GM12878 (cell line): Measurements from ENCODE around the gene CADPS. TPM values are rescaled to one million over a fixed set of nuclear protein-coding genes. Genes with fewer than 3 reads are reported as not detected.

Experiments
- ATAC-seq: fragments of 200-7000 bp; cut with Tn5 transposase; 3 replicates; pipeline ENCODE4 v1.9.1; 2020; ENCODE audit warnings: mild to moderate bottlenecking, moderate library complexity
- BruUV-seq: library from RNA; stranded (reverse); fragments of 400-500 nt; replicated peaks from 2 replicates; lab custom pipeline; 2021; lab: Mats Ljungman, UMichigan
- CTCF ChIA-PET: fragments of 300-600 bp; sonication (Branson Sonifier 250); formaldehyde crosslinking; extraction: SDS; loops from one replicate; lab custom pipeline; 2021; ENCODE audit warnings: inconsistent platforms; lab: Yijun Ruan, JAX
- POLR2A ChIA-PET: fragments of 350-600 bp; formaldehyde crosslinking; extraction: SDS; loops from one replicate; lab custom pipeline; 2021; ENCODE audit warnings: inconsistent platforms; lab: Charles Lee
- RAD21 ChIA-PET: fragments of 300-600 bp; sonication (Branson Sonifier 250); formaldehyde crosslinking; loops from one replicate; lab custom pipeline; 2023; ENCODE audit warnings: antibody characterized with exemption; ENCODE audit not compliant: unreplicated experiment; lab: Charles Lee
- SMC1A ChIA-PET: fragments of 300-600 bp; sonication (Branson Sonifier 250); formaldehyde crosslinking; loops from one replicate; lab custom pipeline; 2023; ENCODE audit not compliant: unreplicated experiment, uncharacterized antibody; lab: Charles Lee
- DNase-seq: peaks from one replicate; pipeline ENCODE4 v3.0.0-alpha.2; 2011; ENCODE audit warnings: low read depth, low spot score
- FAIRE-seq: peaks from 3 replicates; lab custom pipeline; 2011; peaks lifted over from hg19 to GRCh38; lab: Jason Lieb, UNC
- H2AFZ ChIP-seq: 2 replicates; pipeline ENCODE4 v1.6.0; 2011; ENCODE audit warnings: low read depth, low read length, control low read depth; ENCODE audit not compliant: control insufficient read depth
- H3K27ac ChIP-seq: 2 replicates; pipeline ENCODE4 v1.5.1; 2011; ENCODE audit warnings: control low read depth; ENCODE audit not compliant: control insufficient read depth, insufficient read depth
- H3K27me3 ChIP-seq, 2 experiments: replicated peaks in 1 of 2; 2 replicates each; pipeline versions ENCODE4 v1.6.0 to v1.6.1; 2011; ENCODE audit warnings: low read length in 1 of 2; ENCODE audit not compliant: control insufficient read depth in 2 of 2, insufficient read depth in 2 of 2
- H3K36me3 ChIP-seq, 2 experiments: 2 replicates each; pipeline ENCODE4 v1.5.1; 2011; ENCODE audit warnings: low read length in 1 of 2; ENCODE audit not compliant: control insufficient read depth in 2 of 2, insufficient read depth in 2 of 2
- H3K4me1 ChIP-seq: 2 replicates; pipeline ENCODE4 v1.6.1; 2011; ENCODE audit warnings: mild to moderate bottlenecking, low read length, moderate library complexity, mixed read lengths; ENCODE audit not compliant: control insufficient read depth, insufficient read depth
- H3K4me2 ChIP-seq: 2 replicates; pipeline ENCODE4 v1.6.0; 2011; ENCODE audit warnings: control low read depth; ENCODE audit not compliant: control insufficient read depth, insufficient read depth
- H3K4me3 ChIP-seq: fragments of 200-600 bp; sonication (generic); 2 replicates; pipeline ENCODE4 v1.5.1; 2016
- H3K79me2 ChIP-seq: 2 replicates; pipeline ENCODE4 v1.6.0; 2011; ENCODE audit warnings: low read length; ENCODE audit not compliant: control insufficient read depth, insufficient read depth
- H3K9ac ChIP-seq: 2 replicates; pipeline ENCODE4 v1.8.0; 2011; ENCODE audit warnings: low read length, control low read depth, mixed read lengths; ENCODE audit not compliant: control insufficient read depth, insufficient read depth
- H3K9me3 ChIP-seq: replicated peaks from 3 replicates; pipeline ENCODE4 v1.5.1; 2011; ENCODE audit warnings: mild to moderate bottlenecking, low read length; ENCODE audit not compliant: control insufficient read depth, insufficient read depth
- H4K20me1 ChIP-seq: 2 replicates; pipeline ENCODE4 v1.6.0; 2011; ENCODE audit not compliant: control insufficient read depth, insufficient read depth
- CHD1 ChIP-seq: IDR thresholded peaks from 2 replicates; pipeline ENCODE4 v1.6.1; 2012; ENCODE audit warnings: low read depth, low read length, improper control_type of control experiment
- CREB1 ChIP-seq: IDR thresholded peaks from 2 replicates; pipeline ENCODE4 v1.6.1; 2012; ENCODE audit warnings: low read depth, mild to moderate bottlenecking, inconsistent platforms
- KDM1A ChIP-seq: fragments of 200-600 bp; sonication (generic); IDR thresholded peaks from 2 replicates; pipeline ENCODE4 v1.6.1; 2016; ENCODE audit warnings: borderline replicate concordance
- NR2C1 ChIP-seq: fragments of 450-650 bp; IDR thresholded peaks from 2 replicates; pipeline ENCODE4 v1.6.1; 2017; ENCODE audit warnings: antibody characterized with exemption, mild to moderate bottlenecking, moderate library complexity
- SREBF2 ChIP-seq: IDR thresholded peaks from 2 replicates; pipeline ENCODE4 v1.6.1; 2012; ENCODE audit warnings: mild to moderate bottlenecking, low read length
- TARDBP ChIP-seq: IDR thresholded peaks from 2 replicates; pipeline ENCODE4 v1.6.1; 2016; ENCODE audit warnings: borderline replicate concordance
- YY1 ChIP-seq: IDR thresholded peaks from 2 replicates; pipeline ENCODE4 v1.6.1; 2011; ENCODE audit warnings: low read depth, mild to moderate bottlenecking, low read length
- ZNF384 ChIP-seq: IDR thresholded peaks from 2 replicates; pipeline ENCODE4 v1.6.1; 2012; ENCODE audit warnings: low read depth, mild to moderate bottlenecking, low read length, improper control_type of control experiment, borderline replicate concordance
- in situ Hi-C: fragments of 300-500 bp; cut with MboI; formaldehyde crosslinking; loops from 9 replicates; pipeline ENCODE4 v1.14.3; 2018; ENCODE audit warnings: mixed read lengths
- intact Hi-C: fragments of 100-400 bp; cut with micrococcal nuclease; formaldehyde crosslinking; loops from one replicate; pipeline ENCODE4 v1.14.2; 2022; ENCODE audit not compliant: unreplicated experiment
- polyA plus RNA-seq, 11 experiments: library from polyadenylated mRNA; depleted of rRNA in 4 of 11; unstranded in 6 of 11; stranded (reverse) in 5 of 11; fragments of >200 nt; fragmentation: Nextera tagmentation in 4 of 11; fragmentation: Illumina TruSeq in 1 of 11; extraction: Ambion mirVana in 4 of 11; extraction: Trizol in 1 of 11; gene quantifications; 1 replicate in 1 of 11; 2 replicates in 10 of 11; pipeline versions ENCODE4 v1.2.1 to v1.2.3, GENCODE V29; 2011 to 2016; ENCODE audit warnings: inconsistent platforms in 2 of 11, missing spikeins in 2 of 11, low read depth in 1 of 11
- total RNA-seq, 4 experiments: library from RNA; depleted of rRNA in 3 of 4; stranded (reverse); fragments of >200 nt in 3 of 4; fragmentation: Illumina TruSeq in 1 of 4; extraction: Trizol in 1 of 4; gene quantifications; 2 replicates each; pipeline versions ENCODE4 v1.2.1 to v1.2.3, GENCODE V29; 2013 to 2021
- TF ChIP-seq, protein P1 (sequence below): IDR thresholded peaks from 2 replicates; pipeline ENCODE4 v1.6.1; 2011; ENCODE audit warnings: borderline replicate concordance, low read depth, mild to moderate bottlenecking, moderate library complexity, mixed read lengths, low read length; ENCODE audit not compliant: insufficient read depth; ENCODE audit errors: extremely low read length
- TF ChIP-seq, protein P2 (sequence below): fragments of 450-650 bp; IDR thresholded peaks from 2 replicates; pipeline ENCODE4 v1.6.1; 2017; ENCODE audit warnings: antibody characterized with exemption, mild to moderate bottlenecking, moderate library complexity

CADPS gene
- total and polyA plus RNA-seq, 10 of the 15 experiments (the other 5 are each of a cell fraction or from before 2014, with no cell fraction given) = 0.20 TPM; not detected in 9

DNA sequence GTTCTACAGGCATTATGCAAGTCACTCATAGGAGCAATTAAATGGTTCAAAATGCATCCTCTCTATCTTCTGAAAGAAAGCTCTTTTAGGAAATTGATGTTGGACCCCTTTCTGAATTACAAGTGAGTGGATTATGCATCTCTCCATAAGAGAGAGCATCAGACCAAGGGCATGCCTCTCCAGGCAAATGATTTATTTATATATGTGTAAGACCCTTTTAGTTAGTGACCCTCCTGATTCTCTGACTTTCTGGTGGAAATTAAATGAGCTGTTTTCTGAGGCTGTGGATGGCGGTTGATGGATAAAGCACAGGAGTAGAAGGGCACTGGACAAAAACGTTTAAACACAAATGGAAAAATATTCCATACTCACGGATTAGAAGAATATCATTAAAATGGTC is 62.6 kb downstream of the CADPS start (continued):
- no peak for TF ChIP-seq CREB1
- TF ChIP-seq, protein P1, sequence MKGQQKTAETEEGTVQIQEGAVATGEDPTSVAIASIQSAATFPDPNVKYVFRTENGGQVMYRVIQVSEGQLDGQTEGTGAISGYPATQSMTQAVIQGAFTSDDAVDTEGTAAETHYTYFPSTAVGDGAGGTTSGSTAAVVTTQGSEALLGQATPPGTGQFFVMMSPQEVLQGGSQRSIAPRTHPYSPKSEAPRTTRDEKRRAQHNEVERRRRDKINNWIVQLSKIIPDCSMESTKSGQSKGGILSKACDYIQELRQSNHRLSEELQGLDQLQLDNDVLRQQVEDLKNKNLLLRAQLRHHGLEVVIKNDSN = no peak
- no peak for TF ChIP-seq SREBF2
- no peak for TF ChIP-seq YY1
- no peak for TF ChIP-seq CHD1
- TF ChIP-seq KDM1A = no peak
- no peak for TF ChIP-seq TARDBP
- TF ChIP-seq, protein P2, sequence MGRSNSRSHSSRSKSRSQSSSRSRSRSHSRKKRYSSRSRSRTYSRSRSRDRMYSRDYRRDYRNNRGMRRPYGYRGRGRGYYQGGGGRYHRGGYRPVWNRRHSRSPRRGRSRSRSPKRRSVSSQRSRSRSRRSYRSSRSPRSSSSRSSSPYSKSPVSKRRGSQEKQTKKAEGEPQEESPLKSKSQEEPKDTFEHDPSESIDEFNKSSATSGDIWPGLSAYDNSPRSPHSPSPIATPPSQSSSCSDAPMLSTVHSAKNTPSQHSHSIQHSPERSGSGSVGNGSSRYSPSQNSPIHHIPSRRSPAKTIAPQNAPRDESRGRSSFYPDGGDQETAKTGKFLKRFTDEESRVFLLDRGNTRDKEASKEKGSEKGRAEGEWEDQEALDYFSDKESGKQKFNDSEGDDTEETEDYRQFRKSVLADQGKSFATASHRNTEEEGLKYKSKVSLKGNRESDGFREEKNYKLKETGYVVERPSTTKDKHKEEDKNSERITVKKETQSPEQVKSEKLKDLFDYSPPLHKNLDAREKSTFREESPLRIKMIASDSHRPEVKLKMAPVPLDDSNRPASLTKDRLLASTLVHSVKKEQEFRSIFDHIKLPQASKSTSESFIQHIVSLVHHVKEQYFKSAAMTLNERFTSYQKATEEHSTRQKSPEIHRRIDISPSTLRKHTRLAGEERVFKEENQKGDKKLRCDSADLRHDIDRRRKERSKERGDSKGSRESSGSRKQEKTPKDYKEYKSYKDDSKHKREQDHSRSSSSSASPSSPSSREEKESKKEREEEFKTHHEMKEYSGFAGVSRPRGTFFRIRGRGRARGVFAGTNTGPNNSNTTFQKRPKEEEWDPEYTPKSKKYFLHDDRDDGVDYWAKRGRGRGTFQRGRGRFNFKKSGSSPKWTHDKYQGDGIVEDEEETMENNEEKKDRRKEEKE = no peak

DNA sequence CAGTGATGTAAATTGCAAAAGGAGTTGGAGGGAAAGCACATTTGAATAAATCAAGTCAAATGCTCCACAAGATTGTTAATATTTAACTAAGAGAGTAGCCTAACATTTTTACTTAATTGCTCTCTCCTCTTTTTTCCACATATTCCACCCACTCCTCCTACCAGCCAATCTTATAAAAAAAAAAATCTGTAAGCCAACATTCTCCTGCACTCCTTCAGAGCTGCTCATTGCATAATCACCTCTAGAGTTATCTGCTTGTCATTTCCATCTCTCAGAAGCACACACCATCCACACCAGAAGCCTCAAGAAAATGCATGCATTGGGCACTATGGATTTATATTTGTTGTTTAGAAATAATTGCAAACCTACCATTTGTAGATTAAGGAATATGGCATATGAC is 64.1 kb downstream of the CADPS start:
- no peak overlapping the region for H2AFZ ChIP-seq
- SMC1A ChIA-PET = no interaction called here
- BruUV-seq = no TSS peak
- DNase-seq = no peak
- no peaks in the 10 kb centered on the region for H4K20me1 ChIP-seq
- CTCF ChIA-PET = interaction anchor here (1.4 kb wide), 1 partner anchor 12 kb away, joined by 3 read pairs; no protein-coding TSS in a partner anchor
- RAD21 ChIA-PET = no interaction called here
- H3K9ac ChIP-seq = no peak overlapping the region
- in situ Hi-C loops (no loop called here), intact Hi-C loops (no loop called here)
- H3K27me3 ChIP-seq = no peaks in the 10 kb centered on the region
- POLR2A ChIA-PET = no interaction called here
- no peak overlapping the region for H3K4me3 ChIP-seq
- no peak overlapping the region for H3K27ac ChIP-seq
- H3K36me3 ChIP-seq = no peaks in the 10 kb centered on the region
- FAIRE-seq = no peak
- no peaks in the 10 kb centered on the region for H3K79me2 ChIP-seq
- no peak overlapping the region for H3K4me2 ChIP-seq
- H3K9me3 ChIP-seq = no peaks in the 10 kb centered on the region
- TF ChIP-seq NR2C1 = no peak
- TF ChIP-seq ZNF384 = no peak
- no peaks in the 10 kb centered on the region for H3K4me1 ChIP-seq
- ATAC-seq = no peak
